HUDEP-2 (cell line): ENCODE results near the gene DLG2.

ENCODE experiments used
- DNase-seq, 76 experiments: peaks; one replicate each; lab custom pipeline; 2025; ENCODE audit not compliant: unreplicated experiment in 76 of 76; lab: John Stamatoyannopoulos, UW

The DLG2 gene

GRCh38 chr11:85572056-85572455 is 55.1 kb downstream of the DLG2 start:
- DNase-seq = no peak

- no peak for DNase-seq
Measured at GRCh38 chr11:85569525-85569924, 57.6 kb downstream of the DLG2 start.

GRCh38 chr11:85558411-85558810 is 68.7 kb downstream of the DLG2 start:
- no peak for DNase-seq

DNA sequence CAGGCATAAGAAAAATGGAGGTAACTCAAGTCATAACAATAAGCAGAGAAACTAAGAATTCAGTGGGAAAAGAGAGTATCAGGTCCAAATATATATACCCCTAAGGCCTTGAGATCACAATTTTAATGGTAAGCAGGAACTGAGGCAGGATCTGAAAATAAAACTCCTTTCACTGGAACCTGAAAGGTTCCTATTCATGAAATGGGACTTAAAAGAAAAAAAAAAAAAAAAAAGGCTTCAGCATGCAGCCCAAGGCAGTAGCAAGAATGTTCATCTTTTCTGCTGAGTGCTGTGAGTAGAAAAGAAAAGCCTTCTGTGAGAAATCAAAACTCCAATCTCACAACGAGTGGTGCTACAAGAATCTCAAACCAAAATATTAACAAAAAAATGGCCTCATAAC is 75.3 kb downstream of the DLG2 start:
- DNase-seq = no peak

GRCh38 chr11:85541683-85542082 is 85.5 kb downstream of the DLG2 start:
- DNase-seq = no peak

DNA sequence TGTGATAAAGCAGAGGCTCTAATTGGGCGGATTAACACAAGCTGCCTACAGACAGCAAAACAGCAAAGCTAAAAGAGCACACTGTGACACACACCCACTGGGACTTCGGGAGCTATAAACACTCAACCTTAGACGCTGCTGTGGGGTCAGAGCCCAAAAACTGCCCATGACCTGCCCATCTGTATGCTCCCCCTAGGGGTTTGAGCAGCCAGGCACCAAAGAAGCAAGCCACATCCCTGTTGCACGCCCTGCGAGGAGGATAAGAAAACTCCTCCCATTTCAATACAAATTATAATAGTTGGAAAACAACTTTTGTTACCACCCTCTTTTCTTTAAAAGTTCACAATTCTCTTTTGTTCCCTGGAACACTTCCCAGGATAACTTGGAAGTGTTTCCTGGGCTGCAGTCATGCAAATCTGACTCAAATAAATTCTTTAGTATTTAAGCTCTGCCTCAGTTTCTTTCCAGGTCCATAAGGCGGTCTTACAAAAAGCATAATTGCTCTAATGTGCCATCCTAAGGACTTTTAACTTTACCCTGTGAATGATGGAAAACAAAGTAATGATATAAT is 86.4 kb downstream of the DLG2 start:
- no peak for DNase-seq

- no peak for DNase-seq
Measured at GRCh38 chr11:85540181-85540580, 87.0 kb downstream of the DLG2 start.

- no peak for DNase-seq
Measured at GRCh38 chr11:85539740-85540139, 87.4 kb downstream of the DLG2 start.

GRCh38 chr11:85539029-85539689 is 88.0 kb downstream of the DLG2 start:
- DNase-seq = no peak

GRCh38 chr11:85536438-85536837 is 90.7 kb downstream of the DLG2 start:
- no peak for DNase-seq

GRCh38 chr11:85534806-85535205 is 92.3 kb downstream of the DLG2 start:
- DNase-seq = no peak

- DNase-seq = no peak
Measured at GRCh38 chr11:85531191-85531897, 95.8 kb downstream of the DLG2 start.

DNA sequence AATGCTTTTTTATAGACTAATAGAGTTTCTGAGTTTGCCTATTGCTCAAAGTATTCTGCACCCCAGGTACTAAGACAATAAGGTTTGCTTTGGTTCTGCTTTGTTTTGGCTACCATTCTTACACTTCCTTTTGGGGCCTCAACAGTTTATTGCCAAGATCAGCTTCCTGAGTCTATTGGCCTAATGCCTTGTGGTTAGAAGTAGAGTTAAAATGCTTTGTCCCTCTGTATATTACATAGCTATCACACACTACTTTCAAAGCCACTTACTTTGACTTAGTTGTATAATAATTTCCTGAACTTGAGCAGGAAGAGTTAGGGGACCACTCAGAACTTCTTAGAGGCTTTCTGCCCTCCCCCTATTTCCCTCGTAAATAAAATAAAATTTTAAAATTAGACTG is 96.5 kb downstream of the DLG2 start:
- DNase-seq = no peak

DNA sequence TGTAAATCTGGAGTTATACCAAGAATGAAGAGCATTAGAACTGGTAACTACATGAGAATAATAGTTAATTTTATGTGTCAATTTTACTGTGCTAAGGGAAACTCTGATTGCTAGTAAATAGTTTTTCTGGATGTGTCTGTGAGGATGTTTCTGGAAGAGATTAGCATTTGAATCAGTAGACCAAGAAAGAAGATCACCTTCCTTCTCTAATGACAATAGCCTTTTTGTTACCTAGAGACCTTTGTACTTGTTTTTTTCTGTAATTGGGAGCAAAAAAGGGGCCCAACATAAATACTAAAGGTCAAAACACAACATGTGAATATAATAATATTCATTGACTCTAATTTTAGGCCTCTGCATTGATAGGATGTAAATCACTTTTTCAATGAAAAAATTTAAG is 100.6 kb downstream of the DLG2 start:
- no peak for DNase-seq

DNA sequence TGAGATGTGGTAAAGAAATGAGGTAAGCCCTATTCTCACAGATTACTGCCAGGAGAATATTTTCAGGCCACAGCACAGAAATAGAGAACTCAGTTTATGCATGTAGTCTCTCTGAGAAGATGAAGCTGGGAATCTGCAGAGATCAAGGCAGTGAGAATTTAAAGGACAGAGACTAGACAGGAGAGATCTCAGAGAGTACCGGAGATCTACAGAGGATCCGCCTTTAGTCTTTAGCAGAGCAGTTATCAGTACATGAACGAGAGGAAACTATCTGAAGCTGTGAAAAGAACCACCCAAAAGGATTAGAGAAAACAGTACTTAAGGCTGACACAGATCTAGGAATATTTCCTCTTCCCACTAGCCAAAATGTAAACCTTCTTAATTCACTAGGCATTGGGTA is 101.5 kb downstream of the DLG2 start:
- DNase-seq = no peak

- no peak for DNase-seq
Measured at GRCh38 chr11:85517272-85517671, 109.9 kb downstream of the DLG2 start.

GRCh38 chr11:85495918-85496317 is 131.2 kb downstream of the DLG2 start:
- DNase-seq = no peak

GRCh38 chr11:85494396-85494795 is 132.7 kb downstream of the DLG2 start:
- no peak for DNase-seq

GRCh38 chr11:85485902-85486301 is 141.2 kb downstream of the DLG2 start:
- DNase-seq = no peak

DNA sequence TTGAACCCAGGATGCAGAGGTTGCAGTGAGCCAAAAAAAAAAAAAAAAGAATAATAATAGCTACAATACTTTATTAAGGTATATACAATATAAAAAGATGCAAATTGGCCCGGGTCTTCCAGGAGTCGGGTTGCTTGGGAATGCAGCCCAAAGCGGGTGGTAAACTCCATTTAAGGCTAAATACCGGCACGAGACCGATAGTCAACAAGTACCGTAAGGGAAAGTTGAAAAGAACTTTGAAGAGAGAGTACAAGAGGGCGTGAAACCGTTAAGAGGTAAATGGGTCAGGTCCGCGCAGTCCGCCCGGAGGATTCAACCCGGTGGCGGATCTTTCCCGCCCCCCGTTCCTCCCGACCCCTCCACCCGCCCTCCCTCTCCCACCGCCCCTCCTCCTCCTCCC is 143.3 kb downstream of the DLG2 start:
- DNase-seq = no peak

DNA sequence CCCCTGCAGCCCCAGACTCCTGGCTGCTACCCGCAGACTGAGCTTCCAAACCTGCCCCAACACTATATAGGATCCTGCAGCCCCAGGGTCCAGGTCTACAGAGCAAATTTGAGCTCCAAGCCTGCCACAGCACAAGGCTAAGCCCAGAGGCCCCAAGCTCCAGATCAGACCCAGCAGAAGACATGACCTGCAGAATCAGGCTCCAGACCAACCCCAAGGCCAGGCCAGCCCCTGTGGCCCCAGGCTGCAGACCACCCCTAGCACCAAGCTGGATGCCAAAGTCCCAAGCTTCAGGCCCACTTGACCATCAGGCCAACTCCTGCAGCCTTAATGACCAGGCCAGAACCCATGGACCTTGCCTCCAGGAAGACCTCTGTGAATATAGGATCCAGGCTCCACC is 145.3 kb downstream of the DLG2 start:
- DNase-seq = no peak
